Kidney (tissue), 14 donors: Measurements from ENCODE around the gene TMC6. TPM values are rescaled to one million over a fixed set of nuclear protein-coding genes. Genes with fewer than 3 reads are reported as not detected.
"Not testable (repeated sequence)": the region's sequence is repeated elsewhere in the genome, so short reads cannot be mapped to it uniquely, and the experiment has no call there.

Source experiments
- DNase-seq, 5 donors: peaks; one replicate each; pipeline ENCODE4 v3.0.0-alpha.2; 2013 to 2020
- FAIRE-seq: peaks from 2 replicates; lab custom pipeline; 2012; peaks lifted over from hg19 to GRCh38; lab: Jason Lieb, UNC
- H3K27ac ChIP-seq, 2 donors: one replicate each; pipeline ENCODE4 v1.7.0; 2013; ENCODE audit warnings: low read depth in 2 of 2, low read length in 2 of 2, inconsistent platforms in 1 of 2
- H3K27me3 ChIP-seq: one replicate; pipeline ENCODE4 v1.7.1; 2013; ENCODE audit warnings: low read length, inconsistent platforms; ENCODE audit not compliant: control insufficient read depth, insufficient read depth
- H3K36me3 ChIP-seq, 3 donors: one replicate each; pipeline versions ENCODE4 v1.7.0 to v1.7.1; 2013; ENCODE audit warnings: low read length in 3 of 3, control low read depth in 1 of 3, inconsistent platforms in 1 of 3; ENCODE audit not compliant: insufficient read depth in 3 of 3, control insufficient read depth in 2 of 3
- H3K4me1 ChIP-seq, 3 donors: one replicate each; pipeline versions ENCODE4 v1.7.0 to v1.7.1; 2013; ENCODE audit warnings: low read length in 3 of 3, inconsistent platforms in 1 of 3, low read depth in 1 of 3; ENCODE audit not compliant: control insufficient read depth in 2 of 3, insufficient read depth in 2 of 3
- H3K4me3 ChIP-seq, 3 donors: one replicate each; pipeline versions ENCODE4 v1.7.0 to v1.8.1; 2013; ENCODE audit warnings: low read length in 3 of 3, control low read depth in 1 of 3, inconsistent platforms in 1 of 3
- H3K9ac ChIP-seq, 3 donors: one replicate each; pipeline versions ENCODE4 v1.7.0 to v1.7.1; 2013; ENCODE audit warnings: low read length in 3 of 3, control low read depth in 1 of 3, inconsistent platforms in 1 of 3
- H3K9me3 ChIP-seq, 3 donors: one replicate each; pipeline versions ENCODE4 v1.7.0 to v1.7.1; 2013; ENCODE audit warnings: low read length in 3 of 3, control low read depth in 1 of 3, inconsistent platforms in 1 of 3; ENCODE audit not compliant: control insufficient read depth in 2 of 3, insufficient read depth in 1 of 3
- intact Hi-C: fragments of 100-400 bp; cut with DNase I; formaldehyde crosslinking; loops from one replicate; pipeline ENCODE4 v1.11.1; 2022
- polyA plus RNA-seq: library from polyadenylated mRNA; stranded (reverse); fragments of 350-450 nt; fragmentation: Illumina TruSeq; extraction: RNeasy Lipid Tissue Mini Kit (QIAGEN cat#74804); gene quantifications from one replicate; pipeline ENCODE4 v1.2.3, GENCODE V29; 2014; ENCODE audit warnings: low read depth, low replicate concordance; ENCODE audit not compliant: insufficient read depth
- total RNA-seq: library from RNA; stranded (reverse); fragmentation: NEBNext Ultra II Directional; extraction: Animal tissue kit (Norgen Biotek cat#: 25700); gene quantifications from one replicate; pipeline ENCODE4 v1.2.1, GENCODE V29; 2021
- TF ChIP-seq, protein P1 (sequence below): IDR thresholded peaks from 3 replicates; pipeline ENCODE4 v1.5.1; 2012; ENCODE audit warnings: mild to moderate bottlenecking, moderate library complexity, borderline replicate concordance; ENCODE audit not compliant: insufficient read depth; ENCODE audit errors: extremely low read depth
- donor health status: control.
- donor health status: control.
- donor health status: control.
- donor health status: control.
- donor health status: control.
- donor health status: DM: yes; HTN: yes; CAD: no.
- donor health status: Normal renal cell carcinoma (clear cell type).

The TMC6 gene
- total and polyA plus RNA-seq, 2 donors from 2014 or later = 15.0 to 115 TPM

DNA sequence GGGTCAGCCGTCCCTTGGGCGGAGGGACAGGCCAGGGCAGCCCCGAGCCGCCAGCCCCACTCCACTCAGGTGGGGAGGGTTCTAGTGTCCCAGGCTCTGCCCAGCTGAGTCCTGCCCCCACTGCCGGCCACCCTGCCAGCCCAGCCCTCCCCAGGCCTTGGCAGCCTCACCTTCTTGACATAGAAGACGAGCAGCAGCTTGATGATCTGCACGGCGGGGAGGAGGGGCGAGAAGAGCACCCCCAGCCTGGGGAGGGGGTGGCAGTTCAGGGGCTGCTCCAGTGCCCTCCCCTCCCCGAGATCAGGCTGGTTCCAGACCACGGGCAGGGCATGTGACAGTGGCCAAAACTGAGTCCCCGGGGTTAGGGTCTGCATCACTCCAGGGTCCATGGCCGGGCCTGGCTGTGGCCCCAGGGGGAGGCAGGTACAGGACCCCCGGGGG, 9.7 kb downstream of the TMC6 start:
- Histone ChIP-seq H3K4me3 (no peak overlapping the region), H3K27me3 (no peaks in the 10 kb centered on the region), H3K4me1 (no peaks in the 10 kb centered on the region), H3K9ac (no peak overlapping the region), H3K9me3 (no peaks in the 10 kb centered on the region), H3K36me3 (peaks cover 0 to 5% (median 0%) of the 10 kb centered on the region in 3 donors), H3K27ac (no peak overlapping the region)
- FAIRE-seq (no peak), DNase-seq (peak in 1 of 5 donors; percentile 80)
- TF ChIP-seq, protein P1, sequence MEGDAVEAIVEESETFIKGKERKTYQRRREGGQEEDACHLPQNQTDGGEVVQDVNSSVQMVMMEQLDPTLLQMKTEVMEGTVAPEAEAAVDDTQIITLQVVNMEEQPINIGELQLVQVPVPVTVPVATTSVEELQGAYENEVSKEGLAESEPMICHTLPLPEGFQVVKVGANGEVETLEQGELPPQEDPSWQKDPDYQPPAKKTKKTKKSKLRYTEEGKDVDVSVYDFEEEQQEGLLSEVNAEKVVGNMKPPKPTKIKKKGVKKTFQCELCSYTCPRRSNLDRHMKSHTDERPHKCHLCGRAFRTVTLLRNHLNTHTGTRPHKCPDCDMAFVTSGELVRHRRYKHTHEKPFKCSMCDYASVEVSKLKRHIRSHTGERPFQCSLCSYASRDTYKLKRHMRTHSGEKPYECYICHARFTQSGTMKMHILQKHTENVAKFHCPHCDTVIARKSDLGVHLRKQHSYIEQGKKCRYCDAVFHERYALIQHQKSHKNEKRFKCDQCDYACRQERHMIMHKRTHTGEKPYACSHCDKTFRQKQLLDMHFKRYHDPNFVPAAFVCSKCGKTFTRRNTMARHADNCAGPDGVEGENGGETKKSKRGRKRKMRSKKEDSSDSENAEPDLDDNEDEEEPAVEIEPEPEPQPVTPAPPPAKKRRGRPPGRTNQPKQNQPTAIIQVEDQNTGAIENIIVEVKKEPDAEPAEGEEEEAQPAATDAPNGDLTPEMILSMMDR = no peak
- intact Hi-C loops = loop anchor here (10.0 kb wide), 2 partner anchors 56 to 126 kb away; no protein-coding TSS in a partner anchor

DNA sequence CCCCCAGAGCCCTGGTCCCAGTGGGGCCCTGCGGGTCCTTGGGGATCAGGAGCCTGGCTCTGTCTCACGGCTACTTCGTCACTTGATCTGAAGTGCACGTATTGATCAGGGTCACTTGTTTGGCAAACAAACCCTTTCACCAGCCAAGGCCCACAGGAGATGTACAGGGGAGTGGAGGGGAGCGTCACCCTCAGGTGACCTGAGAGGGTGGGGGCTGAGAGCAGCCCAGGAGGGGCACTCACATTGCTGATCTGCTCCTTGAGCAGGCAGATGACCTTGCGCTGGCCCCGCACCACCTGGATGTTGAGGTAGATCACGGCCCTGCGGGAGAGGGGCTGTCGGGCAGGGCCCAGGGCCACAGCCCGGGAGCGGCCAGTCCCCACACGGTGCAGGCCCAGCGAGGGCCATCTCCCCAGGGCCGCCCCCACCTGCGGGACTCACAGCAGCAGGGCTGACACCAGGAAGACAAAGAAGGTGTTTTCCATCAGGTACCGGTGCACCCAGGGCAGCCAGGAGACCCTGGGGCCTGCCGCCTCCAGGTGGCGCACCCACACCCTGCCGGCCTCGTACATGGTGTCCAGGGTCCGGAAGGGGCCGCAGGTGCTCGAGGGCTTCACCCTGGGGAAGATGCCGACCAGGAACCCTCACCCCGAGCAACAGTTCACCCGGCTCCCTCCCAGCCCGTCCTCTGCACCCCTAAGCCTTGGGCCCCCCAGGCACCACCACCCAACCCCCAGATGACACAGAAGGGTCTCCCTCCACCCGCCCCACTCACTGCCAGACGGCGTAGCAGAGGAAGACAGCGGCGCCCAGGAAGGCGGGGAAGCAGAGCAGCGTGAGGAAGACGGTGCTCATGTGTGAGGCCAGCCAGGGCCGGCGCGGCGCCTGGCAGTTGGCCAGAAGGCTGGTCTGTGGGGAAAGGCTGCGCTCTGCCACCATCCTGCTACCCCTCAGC, 11.3 kb downstream of the TMC6 start:
- no peaks in the 10 kb centered on the region for H3K36me3 ChIP-seq
- H3K4me3 ChIP-seq = no peak overlapping the region
- TF ChIP-seq, protein P1 = peak; percentile 39
- DNase-seq = peak in 2 of 5 donors; percentile 30 to 76
- no peak for FAIRE-seq
- peaks cover 0 to 2% (median 0%) of the 10 kb centered on the region in 3 donors for H3K4me1 ChIP-seq
- no peaks in the 10 kb centered on the region for H3K27me3 ChIP-seq
- H3K9ac ChIP-seq = no peak overlapping the region
- intact Hi-C loops = loop anchor here (10.0 kb wide), 2 partner anchors 57 to 127 kb away; no protein-coding TSS in a partner anchor
- H3K9me3 ChIP-seq = no peaks in the 10 kb centered on the region
- H3K27ac ChIP-seq = no peak overlapping the region

DNA sequence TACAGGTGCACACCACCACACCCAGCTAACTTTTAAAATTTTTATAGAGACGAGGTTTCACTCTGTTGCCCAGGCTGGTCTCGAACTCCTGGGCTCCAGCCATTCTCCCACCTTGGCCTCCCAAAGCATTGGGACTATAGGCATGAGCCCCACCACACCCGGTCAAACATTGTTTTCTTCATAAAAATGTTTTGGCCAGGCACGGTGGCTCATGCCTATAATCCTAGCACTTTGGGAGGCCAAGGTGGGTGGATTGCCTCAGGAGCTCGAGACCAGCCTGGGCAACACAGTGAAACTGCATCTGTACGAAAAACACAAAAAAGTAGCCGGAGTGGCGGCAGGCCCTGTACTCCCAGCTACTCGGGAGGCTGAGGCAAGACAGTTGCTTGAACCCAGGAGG, 12.1 kb downstream of the TMC6 start:
- TF ChIP-seq, protein P1 = no peak
- intact Hi-C loops = loop anchor here (10.0 kb wide), 2 partner anchors 58 to 128 kb away; no protein-coding TSS in a partner anchor
- no peak overlapping the region for H3K4me3 ChIP-seq
- H3K27me3 ChIP-seq = no peaks in the 10 kb centered on the region
- H3K4me1 ChIP-seq = peaks cover 0 to 2% (median 0%) of the 10 kb centered on the region in 3 donors
- no peak overlapping the region for H3K27ac ChIP-seq
- DNase-seq (no peak), FAIRE-seq (no peak)
- H3K36me3 ChIP-seq = no peaks in the 10 kb centered on the region
- H3K9ac ChIP-seq = no peak overlapping the region
- H3K9me3 ChIP-seq = no peaks in the 10 kb centered on the region

DNA sequence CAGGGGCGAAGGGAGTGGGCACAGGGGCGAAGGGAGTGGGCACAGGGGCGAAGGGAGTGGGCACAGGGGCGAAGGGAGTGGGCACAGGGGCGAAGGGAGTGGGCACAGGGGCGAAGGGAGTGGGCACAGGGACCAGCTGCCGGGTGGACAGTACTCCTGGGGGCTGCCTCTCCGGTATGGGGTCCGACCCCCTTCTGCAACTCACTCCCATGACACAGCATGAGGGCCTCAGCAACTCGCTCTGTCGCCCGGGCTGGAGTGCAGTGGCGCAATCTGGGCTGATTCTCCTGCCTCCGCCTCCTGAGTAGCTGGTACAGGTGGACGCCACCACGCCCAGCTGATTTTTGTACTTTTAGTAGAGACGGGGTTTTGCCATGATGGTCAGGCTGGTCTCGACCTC, 12.8 kb downstream of the TMC6 start:
- not testable (repeated sequence) for H3K4me1 ChIP-seq, H3K36me3 ChIP-seq, H3K9ac ChIP-seq, H3K27ac ChIP-seq, H3K27me3 ChIP-seq, FAIRE-seq, H3K4me3 ChIP-seq, H3K9me3 ChIP-seq
- peak in 1 of 5 donors; percentile 67 for DNase-seq
- intact Hi-C loops = loop anchor here (10.0 kb wide), 2 partner anchors 59 to 129 kb away; no protein-coding TSS in a partner anchor
